ENCODE data around the gene ZIK1. TPM values are rescaled to one million over a fixed set of nuclear protein-coding genes. Genes with fewer than 3 reads are reported as not detected.
A peak's percentile ranks its signal among the peaks of the same experiment; 100 is the strongest.

Gene ZIK1
- total RNA-seq (2014; rRNA removed; shearing (Covaris generic)): 9.9 and 11.6 TPM in 2 replicates

DNA sequence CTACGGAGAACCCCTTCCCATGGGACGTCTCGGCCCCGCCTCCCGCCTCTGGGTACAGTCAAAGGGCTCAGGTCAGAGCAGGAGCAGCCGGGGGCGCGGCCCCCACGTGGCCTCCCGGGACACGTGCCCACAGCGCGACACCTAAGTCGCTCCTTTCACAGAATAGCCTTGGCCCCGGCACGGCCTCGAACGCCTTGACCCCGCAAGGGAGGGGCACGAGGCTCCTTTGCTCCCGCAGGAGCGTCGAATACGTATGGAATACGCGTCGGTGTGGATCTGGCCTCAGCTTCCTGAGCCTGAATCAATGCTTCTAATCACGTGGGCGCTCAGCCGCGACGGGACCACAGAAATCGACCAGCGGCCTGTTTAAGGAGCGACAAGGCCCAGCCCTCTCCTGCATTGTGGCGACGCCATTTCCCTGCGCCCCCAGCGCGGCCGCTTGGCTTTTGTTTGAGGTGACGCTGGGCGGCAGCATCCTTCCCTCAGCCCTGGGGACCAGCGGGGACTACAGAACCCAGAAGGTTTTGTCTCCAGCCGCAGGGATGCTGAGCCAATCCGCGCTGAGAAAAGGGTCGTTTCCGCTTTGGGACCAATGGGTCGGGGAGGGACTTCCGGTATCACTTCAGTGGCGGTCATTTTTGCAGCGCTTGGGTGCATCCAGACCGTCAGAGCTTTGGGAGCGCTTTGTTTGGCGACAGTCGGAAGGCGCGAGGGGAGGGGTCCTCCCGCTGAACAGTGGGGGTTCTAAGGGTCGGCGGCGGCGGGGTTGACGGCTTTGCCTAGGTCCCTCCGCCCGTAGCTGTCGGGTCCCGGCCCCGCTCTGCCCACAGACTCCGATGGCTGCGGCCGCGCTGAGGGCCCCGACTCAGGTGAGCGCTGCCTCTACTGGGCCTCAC is at the start of gene ZIK1:
ZIK1 (plus strand) TSS at position 625 of the 896 bp plus-strand sequence; CDS start at position 837, 212 bp downstream.
- peak; percentile 95 for DNase-seq (ENCODE audit: low read depth)

GRCh38 chr19:57537953-57538547 is 45.9 kb upstream of the ZIK1 start:
- no peak for DNase-seq (ENCODE audit: low read depth)

GRCh38 chr19:57546513-57546912 is 37.4 kb upstream of the ZIK1 start:
- DNase-seq (ENCODE audit: low read depth): no peak

GRCh38 chr19:57552432-57552831 is 31.5 kb upstream of the ZIK1 start:
- no peak for DNase-seq (ENCODE audit: low read depth)

DNA sequence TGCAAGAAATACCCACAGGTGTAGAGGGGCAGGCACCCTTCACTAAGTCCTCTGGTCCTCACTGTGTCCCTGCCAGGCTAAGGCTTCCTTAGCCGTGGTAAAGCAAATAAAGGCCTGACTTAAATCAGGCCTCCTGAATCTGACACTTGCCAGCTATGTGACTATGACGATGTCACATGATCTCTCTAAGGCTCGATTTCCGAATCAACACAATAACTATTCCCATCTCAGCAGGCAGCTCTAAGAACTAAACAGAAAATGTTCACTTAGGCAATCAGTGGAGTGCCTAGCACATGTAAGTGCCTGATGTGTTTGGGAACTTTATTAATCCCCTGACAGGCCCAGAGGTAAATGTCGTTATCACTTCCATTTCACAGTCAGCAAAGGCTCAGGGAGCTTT is 26.3 kb upstream of the ZIK1 start:
- no peak for DNase-seq (ENCODE audit: low read depth)

GRCh38 chr19:57558525-57558924 is 25.4 kb upstream of the ZIK1 start:
- peak; percentile 32 for DNase-seq (ENCODE audit: low read depth)

DNA sequence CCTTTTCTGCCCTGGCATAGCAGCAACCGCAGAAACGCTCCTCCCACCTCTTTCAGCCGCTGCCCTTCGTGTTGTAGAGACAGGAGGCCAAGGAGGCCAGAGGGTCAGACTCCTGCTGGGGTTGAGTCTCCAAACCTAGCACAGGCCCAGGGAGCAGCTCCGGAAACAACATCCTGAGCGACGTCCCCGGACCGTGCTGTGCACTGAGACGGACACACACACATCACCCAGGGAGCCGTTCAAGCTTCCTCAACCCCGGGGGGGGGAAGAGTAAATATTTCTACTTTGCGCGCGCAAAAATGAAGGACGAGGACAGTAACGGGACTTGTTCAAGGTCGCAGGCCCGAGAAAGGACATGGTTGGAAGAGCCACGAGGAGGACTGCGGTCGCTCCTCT is 24.9 kb upstream of the ZIK1 start:
- peak; percentile 53 for DNase-seq (ENCODE audit: low read depth)

GRCh38 chr19:57559404-57560025 is 24.4 kb upstream of the ZIK1 start, which contains the start of gene ZNF550:
Gene ZNF550, minus strand, starts transcription at chr19:57559863. Its CDS starts 181 bp downstream, at chr19:57559682.
- DNase-seq (ENCODE audit: low read depth): peak; percentile 92

DNA sequence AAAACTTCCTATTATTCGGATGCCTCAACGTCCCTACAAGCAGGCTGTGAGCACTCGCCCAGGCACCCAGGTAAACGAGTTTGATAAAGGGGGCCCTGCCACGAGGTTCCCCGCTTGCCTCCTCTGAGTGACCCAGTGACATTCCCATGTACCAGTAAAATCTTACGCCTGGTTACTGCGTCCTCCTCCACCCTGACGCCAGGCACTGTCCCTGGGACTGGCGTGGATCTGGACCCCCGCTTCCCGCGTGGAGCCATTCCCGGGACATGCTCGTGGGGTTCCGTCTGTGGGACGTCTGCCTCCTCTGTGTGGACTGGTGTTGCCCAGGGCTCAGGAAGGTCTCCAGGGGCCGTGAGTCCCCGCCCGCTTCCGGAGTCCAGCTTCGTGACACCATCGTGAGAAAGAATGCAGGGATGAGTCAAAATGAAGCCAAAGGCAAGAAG is 23.9 kb upstream of the ZIK1 start:
- DNase-seq (ENCODE audit: low read depth): peak; percentile 90

DNA sequence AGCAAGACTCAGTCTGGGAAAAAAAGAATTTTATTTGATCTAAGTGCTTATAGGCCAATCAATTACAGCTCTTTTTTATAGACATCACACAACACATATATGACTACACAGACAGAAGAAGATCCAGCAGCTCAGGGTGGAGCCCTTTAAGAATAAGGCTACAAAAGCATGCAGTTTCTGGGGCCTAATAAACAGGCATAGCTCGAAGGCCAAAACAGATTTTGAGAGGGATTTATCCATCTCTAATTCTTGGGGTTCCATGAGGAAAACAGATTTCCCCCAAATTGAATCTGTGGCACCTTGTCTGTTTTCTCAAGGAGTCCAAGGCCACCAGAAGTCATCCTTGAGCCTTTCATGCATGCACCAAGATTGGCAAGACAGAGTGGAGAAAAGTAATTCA is 20.4 kb upstream of the ZIK1 start:
- DNase-seq (ENCODE audit: low read depth): no peak

- DNase-seq (ENCODE audit: low read depth): no peak
These were observed 17.3 kb upstream of the ZIK1 start for GRCh38 chr19:57566396-57567265.

GRCh38 chr19:57570707-57571106 is 13.2 kb upstream of the ZIK1 start:
- no peak for DNase-seq (ENCODE audit: low read depth)

DNA sequence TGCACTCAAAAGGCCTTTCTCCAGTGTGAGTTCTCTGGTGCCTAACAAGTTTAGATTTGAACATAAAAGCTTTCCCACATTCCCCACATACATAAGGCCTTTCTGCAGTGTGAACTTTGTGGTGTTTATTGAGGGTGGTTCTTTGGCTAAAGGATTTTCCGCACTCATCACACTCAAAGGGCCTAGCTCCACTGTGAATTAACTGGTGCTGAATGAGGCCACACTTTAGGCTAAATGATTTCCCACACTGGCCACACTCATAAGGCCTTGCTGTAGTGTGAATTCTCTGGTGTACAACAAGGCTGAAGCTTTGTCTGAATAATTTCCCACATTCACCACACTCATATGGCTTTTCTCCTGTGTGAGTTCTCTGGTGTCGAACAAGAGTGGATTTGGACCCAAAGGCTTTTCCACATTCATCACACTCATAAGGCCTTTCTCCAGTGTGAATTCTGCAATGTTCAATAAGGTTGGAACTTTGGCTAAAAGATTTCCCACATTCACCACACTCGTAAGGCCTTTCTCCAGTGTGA is 11.5 kb upstream of the ZIK1 start:
- no peak for DNase-seq (ENCODE audit: low read depth)

DNA sequence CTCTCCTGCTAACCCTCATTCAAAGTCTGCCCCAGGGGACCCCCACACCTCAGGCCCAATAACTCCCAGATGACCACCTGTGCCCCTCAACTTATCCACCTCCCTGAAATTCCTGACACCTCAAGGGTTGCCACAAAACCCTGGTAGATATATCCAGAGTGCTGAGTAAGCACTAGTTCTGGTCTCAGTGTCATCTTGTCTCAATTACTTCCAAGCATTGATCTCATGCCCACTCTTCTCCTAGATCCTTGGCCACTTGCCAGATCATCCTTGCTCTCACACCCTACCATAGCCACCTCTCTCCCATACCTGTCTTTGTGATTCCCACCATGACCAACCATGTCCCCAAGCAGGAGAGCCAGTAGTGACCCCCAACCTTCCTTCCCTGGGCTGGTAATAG is 7.3 kb upstream of the ZIK1 start:
- DNase-seq (ENCODE audit: low read depth): no peak

DNA sequence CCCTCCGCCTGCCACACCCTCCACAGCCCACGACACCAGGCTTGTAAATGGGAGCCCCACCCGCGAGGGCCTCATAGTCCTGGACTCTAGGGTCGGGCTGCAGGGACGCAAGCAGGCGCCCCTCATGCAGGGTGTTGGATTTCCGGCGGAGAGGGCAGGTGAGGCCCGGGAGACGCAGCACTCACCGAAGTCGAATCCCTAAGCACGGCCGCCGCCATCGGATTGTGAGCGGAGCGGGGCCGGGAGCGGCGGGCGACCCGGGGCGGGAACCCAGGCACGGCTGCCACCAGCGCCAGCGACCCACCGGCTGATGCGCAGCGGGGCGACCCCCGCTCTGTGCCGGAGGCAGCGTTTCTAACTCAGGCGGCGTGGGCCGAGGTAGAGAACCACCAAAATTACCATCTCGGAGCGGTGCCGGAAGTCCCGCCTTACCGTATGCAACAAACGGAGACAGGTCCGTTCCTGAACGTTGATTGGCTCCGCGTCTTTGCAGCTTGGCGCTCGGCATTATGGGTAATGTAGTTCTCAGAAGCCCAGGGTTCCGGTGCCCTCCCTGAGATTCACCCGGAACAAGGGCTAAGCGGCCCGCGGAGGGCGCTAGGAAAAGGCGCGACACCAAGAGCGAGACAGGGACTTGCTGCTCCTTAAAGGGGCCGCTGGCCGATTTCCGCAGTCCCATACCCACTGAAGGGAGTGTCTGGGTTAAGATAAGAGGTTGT is 5.3 kb upstream of the ZIK1 start, which contains the start of gene ZNF416:
ZNF416 (minus strand) TSS at position 425 of the 719 bp plus-strand sequence; CDS start at position 218, 207 bp downstream.
- DNase-seq (ENCODE audit: low read depth): peak; percentile 99

DNA sequence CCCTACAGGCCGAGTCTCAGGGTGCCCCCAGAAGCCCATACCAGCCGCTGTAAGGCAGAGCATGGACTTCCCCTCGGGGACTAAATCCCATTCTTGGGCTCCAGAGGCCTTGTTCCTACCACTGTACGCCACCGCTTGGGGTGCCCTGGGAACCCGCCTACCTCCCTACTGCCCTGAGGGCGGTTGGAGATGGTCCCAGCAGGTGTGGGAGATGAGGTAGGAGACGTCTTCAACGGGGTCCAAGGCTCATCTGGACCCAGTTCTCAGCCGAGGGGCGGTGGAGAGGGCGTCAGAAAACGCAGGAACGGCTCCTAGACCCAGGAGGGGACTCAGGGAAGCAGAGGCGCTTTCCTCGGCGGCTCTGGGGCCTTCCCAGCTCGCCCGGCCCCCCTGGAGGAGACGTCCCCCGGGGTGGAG is 833 bp upstream of the ZIK1 start:
- DNase-seq (ENCODE audit: low read depth): no peak

- peak; percentile 28 for DNase-seq (ENCODE audit: low read depth)
These were observed 3.6 kb downstream of the ZIK1 start for GRCh38 chr19:57587529-57587928.

DNA sequence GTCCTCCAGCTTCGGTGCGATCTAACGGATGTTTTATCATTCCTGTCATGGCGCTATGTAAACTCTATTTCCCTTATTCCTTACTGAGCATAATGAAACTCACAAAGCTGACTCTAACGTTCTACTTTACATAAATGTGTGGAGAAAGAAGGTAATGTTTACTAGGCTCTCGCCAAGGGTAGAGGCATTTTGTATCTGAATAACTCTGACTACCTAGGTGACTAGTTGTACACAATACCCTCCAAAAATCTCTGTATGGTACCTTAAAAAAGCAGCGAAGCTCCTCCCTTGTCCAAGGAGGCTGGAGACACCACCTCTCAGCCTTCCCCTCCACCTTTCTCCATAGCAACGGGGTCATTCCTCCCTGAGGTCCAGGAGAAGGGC is 15.4 kb downstream of the ZIK1 start:
- no peak for DNase-seq (ENCODE audit: low read depth)

DNA sequence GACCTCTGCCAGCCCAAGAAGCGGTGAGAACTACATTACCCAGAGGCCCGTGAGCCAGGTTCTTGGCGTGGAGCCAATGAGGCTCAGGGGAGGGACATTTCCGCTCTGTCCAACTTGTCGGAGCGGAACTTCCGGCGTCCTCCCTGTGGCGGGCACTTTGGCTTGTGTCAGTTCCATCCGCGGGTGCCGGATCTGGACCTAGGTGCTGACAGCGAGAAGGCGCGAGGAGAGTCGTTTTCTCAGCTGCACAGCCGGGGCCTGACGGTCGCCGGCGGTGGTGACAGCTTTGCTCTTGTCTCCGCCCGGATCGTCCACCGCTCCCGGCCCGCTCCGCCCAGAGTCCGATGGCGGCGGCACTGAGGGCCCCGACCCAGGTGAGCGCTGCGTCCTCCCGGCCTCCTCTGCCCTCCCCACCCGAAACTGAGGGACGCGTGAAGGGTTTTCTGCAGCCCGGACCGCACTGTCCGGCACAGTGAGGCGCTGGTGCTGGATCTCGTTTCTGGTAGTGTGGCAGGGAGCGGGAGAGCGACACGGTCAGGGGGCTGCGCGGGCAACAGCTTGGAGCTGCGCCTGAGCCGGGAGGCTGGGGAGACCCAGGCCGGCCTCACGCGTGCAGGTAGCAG is 15.9 kb downstream of the ZIK1 start, which contains the start of gene ZNF530:
ZNF530 (plus strand) TSS at position 125 of the 623 bp plus-strand sequence. CDS start 4,461 bp downstream, outside the sequence.
- peak; percentile 96 for DNase-seq (ENCODE audit: low read depth)

- no peak for DNase-seq (ENCODE audit: low read depth)
These were observed 23.0 kb downstream of the ZIK1 start for GRCh38 chr19:57606931-57607330.
